CD4-positive, alpha-beta T cell (primary cell): ENCODE results near the gene MYO1E. TPM values are rescaled to one million over a fixed set of nuclear protein-coding genes. Genes with fewer than 3 reads are reported as not detected.
"Not testable (repeated sequence)": the region's sequence is repeated elsewhere in the genome, so short reads cannot be mapped to it uniquely, and the experiment has no call there.

Source experiments
- ATAC-seq: fragments of 200-7000 bp; cut with Tn5 transposase; one replicate; pipeline ENCODE4 v1.10.0; 2022; ENCODE audit warnings: mild to moderate bottlenecking; ENCODE audit not compliant: poor library complexity
- CTCF ChIA-PET: fragments of 350-600 bp; sonication (Branson Sonifier 250); formaldehyde crosslinking; loops from one replicate; lab custom pipeline; 2021; ENCODE audit warnings: antibody characterized with exemption, inconsistent platforms; lab: Charles Lee
- POLR2A ChIA-PET: fragments of 350-600 bp; sonication (Branson Sonifier 250); formaldehyde crosslinking; loops from one replicate; lab custom pipeline; 2021; ENCODE audit warnings: antibody characterized with exemption, inconsistent platforms; lab: Charles Lee
- DNase-seq, 14 experiments: peaks; one replicate each; pipeline ENCODE4 v3.0.0-alpha.2; 2013 to 2020; ENCODE audit warnings: mixed read lengths in 2 of 14
- H3K27ac ChIP-seq, 2 donors: one replicate each; pipeline versions ENCODE4 v1.5.1 to v1.7.0; 2013; ENCODE audit warnings: low read length in 2 of 2, low read depth in 1 of 2, mild to moderate bottlenecking in 1 of 2
- H3K27me3 ChIP-seq, 2 experiments: 1 replicate in 1 of 2; 2 replicates in 1 of 2; pipeline versions ENCODE4 v1.6.1 to v1.7.0; 2013; ENCODE audit warnings: low read length in 2 of 2, control low read depth in 1 of 2, mild to moderate bottlenecking in 1 of 2, moderate library complexity in 1 of 2; ENCODE audit not compliant: insufficient read depth in 2 of 2, control insufficient read depth in 1 of 2
- H3K36me3 ChIP-seq: one replicate; pipeline ENCODE4 v1.6.1; 2013; ENCODE audit warnings: low read length, control low read depth; ENCODE audit not compliant: insufficient read depth
- H3K4me1 ChIP-seq: one replicate; pipeline ENCODE4 v1.6.1; 2013; ENCODE audit warnings: low read length, control low read depth; ENCODE audit not compliant: insufficient read depth
- H3K4me3 ChIP-seq: one replicate; pipeline ENCODE4 v1.5.1; 2013; ENCODE audit warnings: mild to moderate bottlenecking, low read length, moderate library complexity
- H3K9me3 ChIP-seq, 2 experiments: 1 replicate in 1 of 2; 2 replicates in 1 of 2; pipeline versions ENCODE4 v1.6.1 to v1.7.0; 2013; ENCODE audit warnings: low read length in 2 of 2, mild to moderate bottlenecking in 2 of 2, control low read depth in 1 of 2, moderate library complexity in 1 of 2; ENCODE audit not compliant: control insufficient read depth in 1 of 2, insufficient read depth in 1 of 2
- H3K27ac Mint-ChIP-seq: one replicate; pipeline ENCODE4 v1.8.0; 2020; ENCODE audit warnings: mixed read lengths
- H3K27me3 Mint-ChIP-seq: one replicate; pipeline ENCODE4 v1.8.0; 2021; ENCODE audit warnings: mixed read lengths
- H3K36me3 Mint-ChIP-seq: one replicate; pipeline ENCODE4 v1.8.0; 2021; ENCODE audit warnings: low read depth, mixed read lengths
- H3K4me1 Mint-ChIP-seq: one replicate; pipeline ENCODE4 v1.8.0; 2021; ENCODE audit warnings: low read depth, mixed read lengths
- H3K4me3 Mint-ChIP-seq: one replicate; pipeline ENCODE4 v1.8.0; 2020; ENCODE audit warnings: mild to moderate bottlenecking, mixed read lengths
- H3K9me3 Mint-ChIP-seq: one replicate; pipeline ENCODE4 v1.8.0; 2020; ENCODE audit warnings: mixed read lengths
- CTCF ChIP-seq: fragments of 200-600 bp; IDR thresholded peaks from one replicate; pipeline ENCODE4 v1.8.0; 2022; ENCODE audit warnings: antibody characterized with exemption, mild to moderate bottlenecking
- intact Hi-C, 2 experiments: fragments of 100-400 bp; cut with DNase I in 1 of 2; cut with micrococcal nuclease in 1 of 2; formaldehyde crosslinking; loops; one replicate each; pipeline versions ENCODE4 v1.15.1 to v1.9.0; 2023 to 2025; cut with DNase I, micrococcal nuclease
- total RNA-seq, 174 experiments: library from RNA in 2 of 174; stranded (reverse) in 2 of 174; gene quantifications; one replicate each; pipeline ENCODE4 v1.2.3 and lab custom pipeline; 2021 to 2026

The MYO1E gene
- total RNA-seq, 2 experiments from 2014 or later: 0.59 to 0.63 TPM

DNA sequence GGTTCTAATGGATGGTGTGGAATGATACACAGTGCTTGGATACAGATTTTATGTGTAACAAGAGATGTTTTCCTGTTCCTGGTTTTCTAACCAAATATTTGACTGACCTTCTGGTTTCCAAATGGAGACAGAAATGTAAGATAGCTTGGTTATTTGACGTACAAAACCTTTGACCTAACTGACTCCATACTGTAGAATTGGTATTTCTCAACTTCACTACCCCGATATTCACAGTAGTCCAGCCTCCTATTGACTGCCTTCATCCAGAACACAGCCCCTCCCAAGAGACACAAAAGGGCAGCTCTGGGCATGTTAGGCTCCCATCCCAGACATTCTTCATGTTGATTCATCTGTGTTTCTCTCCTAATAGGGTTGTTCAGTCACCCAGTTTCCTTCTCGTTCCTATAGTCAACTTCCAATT is 33.4 kb downstream of the MYO1E start:
- Histone ChIP-seq H3K27me3 (no peaks in the 10 kb centered on the region), H3K4me3 (no peak overlapping the region), H3K36me3 (no peaks in the 10 kb centered on the region), H3K9me3 (no peaks in the 10 kb centered on the region), H3K4me1 (no peaks in the 10 kb centered on the region), H3K27ac (no peak overlapping the region)
- Mint-ChIP-seq H3K4me3 (no peak overlapping the region), H3K27me3 (peaks cover 5% of the 10 kb centered on the region), H3K4me1 (no peaks in the 10 kb centered on the region), H3K9me3 (no peaks in the 10 kb centered on the region), H3K36me3 (no peaks in the 10 kb centered on the region), H3K27ac (no peak overlapping the region)
- ChIA-PET POLR2A (no interaction called here), CTCF (no interaction called here)
- ATAC-seq: no peak
- TF ChIP-seq CTCF: no peak
- DNase-seq: no peak
- intact Hi-C loops: no loop called here

- ChIA-PET CTCF (no interaction called here), POLR2A (no interaction called here)
- H3K27me3 Mint-ChIP-seq: peaks cover 5% of the 10 kb centered on the region
Measured at GRCh38 chr15:59338414-59338813, 34.3 kb downstream of the MYO1E start.

GRCh38 chr15:59336725-59337124 is 35.9 kb downstream of the MYO1E start:
- DNase-seq, H3K27ac Mint-ChIP-seq, H3K4me3 Mint-ChIP-seq, H3K27me3 Mint-ChIP-seq, H3K4me1 Mint-ChIP-seq, H3K36me3 Mint-ChIP-seq, ATAC-seq, CTCF ChIA-PET, H3K4me3 ChIP-seq, H3K9me3 ChIP-seq, intact Hi-C loops, H3K9me3 Mint-ChIP-seq, H3K27me3 ChIP-seq, H3K36me3 ChIP-seq, H3K27ac ChIP-seq, H3K4me1 ChIP-seq: not testable (repeated sequence)
- POLR2A ChIA-PET: interaction anchor here (1.1 kb wide), 1 partner anchor 36 kb away, joined by 4 read pairs; no protein-coding TSS in a partner anchor

More at GRCh38 chr15:59338414-59338813, 34.3 kb downstream of the MYO1E start:
- Histone ChIP-seq H3K9me3 (no peaks in the 10 kb centered on the region), H3K27ac (no peak overlapping the region), H3K4me1 (no peaks in the 10 kb centered on the region), H3K36me3 (no peaks in the 10 kb centered on the region), H3K4me3 (no peak overlapping the region), H3K27me3 (no peaks in the 10 kb centered on the region)
- intact Hi-C loops: no loop called here
- TF ChIP-seq CTCF: no peak
- no peak overlapping the region for H3K4me3 Mint-ChIP-seq
- no peaks in the 10 kb centered on the region for H3K36me3 Mint-ChIP-seq
- DNase-seq (no peak), ATAC-seq (no peak)
- no peaks in the 10 kb centered on the region for H3K9me3 Mint-ChIP-seq
- H3K4me1 Mint-ChIP-seq: no peaks in the 10 kb centered on the region
- no peak overlapping the region for H3K27ac Mint-ChIP-seq

- Mint-ChIP-seq H3K27ac (no peak overlapping the region), H3K9me3 (no peaks in the 10 kb centered on the region), H3K27me3 (no peaks in the 10 kb centered on the region), H3K4me3 (no peak overlapping the region), H3K4me1 (no peaks in the 10 kb centered on the region), H3K36me3 (no peaks in the 10 kb centered on the region)
- no peak overlapping the region for H3K4me3 ChIP-seq
- no peak for TF ChIP-seq CTCF
- ATAC-seq (no peak), DNase-seq (no peak)
- CTCF ChIA-PET: no interaction called here
- no peaks in the 10 kb centered on the region for H3K4me1 ChIP-seq
- POLR2A ChIA-PET: no interaction called here
- no peaks in the 10 kb centered on the region for H3K9me3 ChIP-seq
- intact Hi-C loops: no loop called here
- no peaks in the 10 kb centered on the region for H3K36me3 ChIP-seq
- no peaks in the 10 kb centered on the region for H3K27me3 ChIP-seq
- no peak overlapping the region for H3K27ac ChIP-seq
Measured at GRCh38 chr15:59335207-59335786, 37.4 kb downstream of the MYO1E start.
